ENCODE results near the gene FFAR1.

DNA sequence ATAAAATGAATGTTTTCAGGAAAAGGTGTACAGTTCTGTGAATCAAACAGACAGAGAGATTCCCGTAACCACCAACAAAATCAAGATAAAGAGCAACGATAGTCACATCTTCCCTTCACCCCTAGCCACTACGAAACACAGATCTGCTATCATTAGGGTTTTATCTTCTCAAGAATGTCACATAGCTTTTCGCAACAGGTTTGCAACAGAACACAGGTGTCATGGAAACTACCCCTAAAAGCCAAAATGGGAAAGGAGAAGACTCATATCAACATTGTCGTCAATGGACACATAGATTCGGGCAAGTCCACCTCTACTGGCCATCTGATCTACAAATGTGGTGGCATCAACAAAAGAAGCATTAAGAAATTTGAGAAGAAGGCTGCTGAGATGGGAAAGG is 34.2 kb downstream of the FFAR1 start:
- no peak for TF ChIP-seq EZH2 (IDR thresholded peaks at IDR 0.05; ENCODE audit: low read depth, unreplicated experiment)
- TF ChIP-seq, protein P1, sequence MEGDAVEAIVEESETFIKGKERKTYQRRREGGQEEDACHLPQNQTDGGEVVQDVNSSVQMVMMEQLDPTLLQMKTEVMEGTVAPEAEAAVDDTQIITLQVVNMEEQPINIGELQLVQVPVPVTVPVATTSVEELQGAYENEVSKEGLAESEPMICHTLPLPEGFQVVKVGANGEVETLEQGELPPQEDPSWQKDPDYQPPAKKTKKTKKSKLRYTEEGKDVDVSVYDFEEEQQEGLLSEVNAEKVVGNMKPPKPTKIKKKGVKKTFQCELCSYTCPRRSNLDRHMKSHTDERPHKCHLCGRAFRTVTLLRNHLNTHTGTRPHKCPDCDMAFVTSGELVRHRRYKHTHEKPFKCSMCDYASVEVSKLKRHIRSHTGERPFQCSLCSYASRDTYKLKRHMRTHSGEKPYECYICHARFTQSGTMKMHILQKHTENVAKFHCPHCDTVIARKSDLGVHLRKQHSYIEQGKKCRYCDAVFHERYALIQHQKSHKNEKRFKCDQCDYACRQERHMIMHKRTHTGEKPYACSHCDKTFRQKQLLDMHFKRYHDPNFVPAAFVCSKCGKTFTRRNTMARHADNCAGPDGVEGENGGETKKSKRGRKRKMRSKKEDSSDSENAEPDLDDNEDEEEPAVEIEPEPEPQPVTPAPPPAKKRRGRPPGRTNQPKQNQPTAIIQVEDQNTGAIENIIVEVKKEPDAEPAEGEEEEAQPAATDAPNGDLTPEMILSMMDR (conservative IDR thresholded peaks at IDR 0.05; ENCODE audit: low read depth in 2 of 2) = no peak
- TF ChIP-seq POLR2AphosphoS5 (IDR thresholded peaks at IDR 0.05; ENCODE audit: low read depth) = no peak
- TF ChIP-seq, protein P2, sequence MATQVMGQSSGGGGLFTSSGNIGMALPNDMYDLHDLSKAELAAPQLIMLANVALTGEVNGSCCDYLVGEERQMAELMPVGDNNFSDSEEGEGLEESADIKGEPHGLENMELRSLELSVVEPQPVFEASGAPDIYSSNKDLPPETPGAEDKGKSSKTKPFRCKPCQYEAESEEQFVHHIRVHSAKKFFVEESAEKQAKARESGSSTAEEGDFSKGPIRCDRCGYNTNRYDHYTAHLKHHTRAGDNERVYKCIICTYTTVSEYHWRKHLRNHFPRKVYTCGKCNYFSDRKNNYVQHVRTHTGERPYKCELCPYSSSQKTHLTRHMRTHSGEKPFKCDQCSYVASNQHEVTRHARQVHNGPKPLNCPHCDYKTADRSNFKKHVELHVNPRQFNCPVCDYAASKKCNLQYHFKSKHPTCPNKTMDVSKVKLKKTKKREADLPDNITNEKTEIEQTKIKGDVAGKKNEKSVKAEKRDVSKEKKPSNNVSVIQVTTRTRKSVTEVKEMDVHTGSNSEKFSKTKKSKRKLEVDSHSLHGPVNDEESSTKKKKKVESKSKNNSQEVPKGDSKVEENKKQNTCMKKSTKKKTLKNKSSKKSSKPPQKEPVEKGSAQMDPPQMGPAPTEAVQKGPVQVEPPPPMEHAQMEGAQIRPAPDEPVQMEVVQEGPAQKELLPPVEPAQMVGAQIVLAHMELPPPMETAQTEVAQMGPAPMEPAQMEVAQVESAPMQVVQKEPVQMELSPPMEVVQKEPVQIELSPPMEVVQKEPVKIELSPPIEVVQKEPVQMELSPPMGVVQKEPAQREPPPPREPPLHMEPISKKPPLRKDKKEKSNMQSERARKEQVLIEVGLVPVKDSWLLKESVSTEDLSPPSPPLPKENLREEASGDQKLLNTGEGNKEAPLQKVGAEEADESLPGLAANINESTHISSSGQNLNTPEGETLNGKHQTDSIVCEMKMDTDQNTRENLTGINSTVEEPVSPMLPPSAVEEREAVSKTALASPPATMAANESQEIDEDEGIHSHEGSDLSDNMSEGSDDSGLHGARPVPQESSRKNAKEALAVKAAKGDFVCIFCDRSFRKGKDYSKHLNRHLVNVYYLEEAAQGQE (IDR thresholded peaks at IDR 0.05; ENCODE audit: unreplicated experiment) = no peak
- TF ChIP-seq CREB1 (CRISPR knock-in tag; IDR thresholded peaks at IDR 0.05; ENCODE audit: low read depth) = no peak
- no peak for TF ChIP-seq ZNF114 (CRISPR knock-in tag; IDR thresholded peaks at IDR 0.05)
- no peak for TF ChIP-seq EZH2phosphoT487 (IDR thresholded peaks at IDR 0.05; ENCODE audit: unreplicated experiment)
- TF ChIP-seq JUNB (IDR thresholded peaks at IDR 0.05; ENCODE audit: unreplicated experiment) = no peak
